ENCODE data around the gene CKAP5.

CKAP5 gene

GRCh38 chr11:46761807-46762206 lies 84.3 kb downstream of the CKAP5 start:
- DNase-seq: no peak

- no peak for DNase-seq
Observed at GRCh38 chr11:46760429-46761128, 85.5 kb downstream of the CKAP5 start.

- DNase-seq: no peak
Observed at GRCh38 chr11:46759196-46759595, 86.9 kb downstream of the CKAP5 start.

GRCh38 chr11:46755962-46756361 lies 90.1 kb downstream of the CKAP5 start:
- DNase-seq: no peak

GRCh38 chr11:46747150-46747549 lies 98.9 kb downstream of the CKAP5 start:
- DNase-seq: no peak

GRCh38 chr11:46745995-46746394 lies 100.1 kb downstream of the CKAP5 start:
- DNase-seq: no peak

- DNase-seq: no peak
Observed at GRCh38 chr11:46745328-46745727, 100.8 kb downstream of the CKAP5 start.

- no peak for DNase-seq
Observed at GRCh38 chr11:46743693-46744339, 102.3 kb downstream of the CKAP5 start.

GRCh38 chr11:46743043-46743442 lies 103.0 kb downstream of the CKAP5 start:
- DNase-seq: no peak

GRCh38 chr11:46741600-46742484 lies 104.2 kb downstream of the CKAP5 start:
- DNase-seq: no peak

- no peak for DNase-seq
Observed at GRCh38 chr11:46738887-46739286, 107.2 kb downstream of the CKAP5 start.

- DNase-seq: no peak
Observed at GRCh38 chr11:46737699-46738098, 108.4 kb downstream of the CKAP5 start.

GRCh38 chr11:46736615-46737014 lies 109.5 kb downstream of the CKAP5 start:
- no peak for DNase-seq

GRCh38 chr11:46736146-46736545 lies 109.9 kb downstream of the CKAP5 start:
- DNase-seq: no peak

GRCh38 chr11:46733234-46733633 lies 112.8 kb downstream of the CKAP5 start:
- DNase-seq: no peak

GRCh38 chr11:46731545-46731944 lies 114.5 kb downstream of the CKAP5 start:
- DNase-seq: no peak

GRCh38 chr11:46729110-46730027 lies 116.7 kb downstream of the CKAP5 start:
- no peak for DNase-seq

- no peak for DNase-seq
Observed at GRCh38 chr11:46728659-46729040, 117.4 kb downstream of the CKAP5 start.

GRCh38 chr11:46727952-46728658 lies 118.0 kb downstream of the CKAP5 start:
- DNase-seq: no peak

- DNase-seq: no peak
Observed at GRCh38 chr11:46726206-46726862, 119.7 kb downstream of the CKAP5 start.
